Natural killer cell (primary cell): ENCODE measurements around the gene BICD2. TPM values are rescaled to one million over a fixed set of nuclear protein-coding genes. Genes with fewer than 3 reads are reported as not detected.

ENCODE experiments used
- ATAC-seq, 3 donors: fragments of 150-1000 bp in 2 of 3; fragments of 200-7000 bp in 1 of 3; cut with Tn5 transposase; 1 replicate in 1 of 3; 2 replicates in 2 of 3; pipeline ENCODE4 v1.10.0; 2021; ENCODE audit warnings: mild to moderate bottlenecking in 2 of 3, moderate library complexity in 2 of 3
- DNase-seq, 2 donors: peaks; one replicate each; pipeline versions ENCODE4 v3.0.0 to v3.0.0-alpha.2; 2013 to 2021; ENCODE audit warnings: mixed read lengths in 1 of 2
- H3K27ac ChIP-seq: one replicate; pipeline ENCODE4 v1.5.1; 2013; ENCODE audit warnings: mild to moderate bottlenecking, low read length
- H3K27me3 ChIP-seq: one replicate; pipeline ENCODE4 v1.6.1; 2013; ENCODE audit warnings: low read length; ENCODE audit not compliant: control insufficient read depth, insufficient read depth
- H3K36me3 ChIP-seq: one replicate; pipeline ENCODE4 v1.6.1; 2013; ENCODE audit warnings: low read length; ENCODE audit not compliant: control insufficient read depth, insufficient read depth
- H3K4me1 ChIP-seq: one replicate; pipeline ENCODE4 v1.6.1; 2013; ENCODE audit warnings: low read length; ENCODE audit not compliant: control insufficient read depth, insufficient read depth
- H3K4me3 ChIP-seq: one replicate; pipeline ENCODE4 v1.5.1; 2013; ENCODE audit warnings: low read length
- H3K9me3 ChIP-seq: one replicate; pipeline ENCODE4 v1.6.1; 2013; ENCODE audit warnings: low read length; ENCODE audit not compliant: control insufficient read depth, insufficient read depth
- H3K27ac Mint-ChIP-seq, 2 donors: one replicate each; pipeline ENCODE4 v1.8.0; 2022; ENCODE audit warnings: mild to moderate bottlenecking in 2 of 2, mixed read lengths in 2 of 2, moderate library complexity in 1 of 2
- H3K27me3 Mint-ChIP-seq, 2 donors: one replicate each; pipeline ENCODE4 v1.8.0; 2022; ENCODE audit warnings: low read depth in 2 of 2, mixed read lengths in 2 of 2
- H3K36me3 Mint-ChIP-seq: one replicate; pipeline ENCODE4 v1.8.0; 2022; ENCODE audit warnings: mixed read lengths
- H3K4me1 Mint-ChIP-seq, 2 donors: one replicate each; pipeline ENCODE4 v1.8.0; 2022; ENCODE audit warnings: mixed read lengths in 2 of 2
- H3K4me3 Mint-ChIP-seq: one replicate; pipeline ENCODE4 v1.8.0; 2022; ENCODE audit warnings: mild to moderate bottlenecking, moderate library complexity, mixed read lengths
- H3K9me3 Mint-ChIP-seq, 2 donors: one replicate each; pipeline ENCODE4 v1.8.0; 2022; ENCODE audit warnings: mixed read lengths in 2 of 2
- CTCF ChIP-seq: fragments of 200-600 bp; IDR thresholded peaks from one replicate; pipeline ENCODE4 v1.8.0; 2022; ENCODE audit warnings: antibody characterized with exemption
- WGBS: methylation state at CpG from one replicate; pipeline ENCODE4 v1.1.7; 2013; ENCODE audit warnings: missing lambda C conversion rate; ENCODE audit not compliant: insufficient coverage; 5-methylcytosine and 5-hydroxymethylcytosine counted together
- intact Hi-C: fragments of 100-400 bp; cut with micrococcal nuclease; formaldehyde crosslinking; loops from one replicate; pipeline ENCODE4 v1.14.2; 2022
- total RNA-seq, 4 donors: library from RNA; stranded (reverse); fragments of 120-200 nt in 1 of 4; gene quantifications; one replicate each; pipeline versions ENCODE4 v1.2.3 to v1.2.4, GENCODE V29; 2013 to 2022

BICD2 gene
- total RNA-seq, 3 donors from 2014 or later (not counting 1 experiment from before 2014, with no cell fraction given): 27.0 to 39.7 (median 39.7) TPM

DNA sequence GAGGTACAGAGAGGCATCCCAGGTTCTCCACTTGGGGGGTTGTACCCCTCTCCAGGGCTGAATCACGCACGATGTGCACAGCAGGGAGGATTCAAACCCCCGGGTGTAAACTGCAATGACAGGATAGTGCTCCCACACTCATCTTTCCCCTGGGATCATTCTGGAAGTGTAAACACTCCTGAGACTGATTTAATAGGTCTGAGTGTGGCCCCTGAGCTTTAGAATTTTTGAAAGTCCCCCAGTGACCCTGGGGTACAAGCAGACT is 16.5 kb downstream of the BICD2 start:
- H3K36me3 Mint-ChIP-seq: no peaks in the 10 kb centered on the region
- ATAC-seq: no peak
- peaks cover 45% of the 10 kb centered on the region for H3K4me1 ChIP-seq

DNA sequence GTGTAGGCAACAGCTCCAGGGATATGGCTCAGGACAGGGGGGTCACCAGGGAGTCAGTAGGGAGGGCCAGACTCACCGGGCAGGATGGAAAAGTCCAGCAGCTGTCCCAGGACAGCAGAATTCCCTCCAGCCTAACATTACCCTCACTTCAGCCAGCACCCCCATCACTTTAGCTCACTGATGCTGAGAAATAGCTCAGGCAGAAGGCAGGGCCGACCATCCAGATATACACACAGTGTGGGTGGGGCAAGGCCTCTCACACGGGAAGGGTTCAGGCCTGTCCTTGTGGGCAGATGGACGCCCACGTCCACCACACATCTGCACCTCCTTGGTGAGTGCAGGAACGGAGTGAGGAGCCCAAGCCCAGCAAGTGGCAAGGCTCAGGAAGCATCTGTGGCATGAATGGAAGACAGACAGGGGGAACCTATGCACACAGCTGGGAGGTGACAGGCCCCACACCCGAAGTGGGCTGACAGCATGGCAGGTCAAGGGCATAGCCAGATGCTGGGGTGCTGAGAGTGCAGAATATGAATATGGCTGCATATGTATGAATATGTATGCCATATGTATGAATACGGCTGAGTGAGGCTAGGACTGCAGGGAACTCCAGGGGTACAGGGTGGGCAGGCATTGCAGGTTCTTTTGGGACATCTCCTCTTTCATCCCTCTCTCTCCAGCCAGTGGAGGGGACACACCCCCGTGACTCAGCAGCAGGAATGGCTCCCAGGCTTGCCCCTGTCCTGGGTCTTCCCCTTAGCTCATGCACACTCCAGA is 17.0 kb downstream of the BICD2 start:
- 47% methylated on average over 9 of the region's 9 CpGs for WGBS
- H3K27me3 Mint-ChIP-seq: no peaks in the 10 kb centered on the region
- no peaks in the 10 kb centered on the region for H3K36me3 Mint-ChIP-seq
- ATAC-seq (no peak), DNase-seq (no peak)
- no peak for TF ChIP-seq CTCF
- Histone ChIP-seq H3K9me3 (no peaks in the 10 kb centered on the region), H3K4me1 (peaks cover 45% of the 10 kb centered on the region), H3K4me3 (no peak overlapping the region), H3K36me3 (no peaks in the 10 kb centered on the region), H3K27me3 (no peaks in the 10 kb centered on the region), H3K27ac (no peak overlapping the region)
- H3K4me1 Mint-ChIP-seq: peaks cover 59 to 86% of the 10 kb centered on the region in 2 donors
- H3K9me3 Mint-ChIP-seq: no peaks in the 10 kb centered on the region
- H3K4me3 Mint-ChIP-seq: no peak overlapping the region
- peak overlapping the region in 1 of 2 donors; percentile 55 for H3K27ac Mint-ChIP-seq
- intact Hi-C loops: no loop called here

More for the DNA sequence above, 16.5 kb downstream of the BICD2 start:
- no peaks in the 10 kb centered on the region for H3K36me3 ChIP-seq
- peaks cover 60 to 88% of the 10 kb centered on the region in 2 donors for H3K4me1 Mint-ChIP-seq
- WGBS: 100% methylated on average over 3 of the region's 3 CpGs
- no peaks in the 10 kb centered on the region for H3K9me3 Mint-ChIP-seq
- H3K27me3 Mint-ChIP-seq: no peaks in the 10 kb centered on the region
- TF ChIP-seq CTCF: no peak
- no peak overlapping the region for H3K27ac ChIP-seq
- peak overlapping the region in 1 of 2 donors; percentile 83 for H3K27ac Mint-ChIP-seq
- no peaks in the 10 kb centered on the region for H3K27me3 ChIP-seq
- DNase-seq: no peak
- H3K9me3 ChIP-seq: no peaks in the 10 kb centered on the region
- H3K4me3 ChIP-seq: no peak overlapping the region
- intact Hi-C loops: no loop called here
- H3K4me3 Mint-ChIP-seq: no peak overlapping the region

DNA sequence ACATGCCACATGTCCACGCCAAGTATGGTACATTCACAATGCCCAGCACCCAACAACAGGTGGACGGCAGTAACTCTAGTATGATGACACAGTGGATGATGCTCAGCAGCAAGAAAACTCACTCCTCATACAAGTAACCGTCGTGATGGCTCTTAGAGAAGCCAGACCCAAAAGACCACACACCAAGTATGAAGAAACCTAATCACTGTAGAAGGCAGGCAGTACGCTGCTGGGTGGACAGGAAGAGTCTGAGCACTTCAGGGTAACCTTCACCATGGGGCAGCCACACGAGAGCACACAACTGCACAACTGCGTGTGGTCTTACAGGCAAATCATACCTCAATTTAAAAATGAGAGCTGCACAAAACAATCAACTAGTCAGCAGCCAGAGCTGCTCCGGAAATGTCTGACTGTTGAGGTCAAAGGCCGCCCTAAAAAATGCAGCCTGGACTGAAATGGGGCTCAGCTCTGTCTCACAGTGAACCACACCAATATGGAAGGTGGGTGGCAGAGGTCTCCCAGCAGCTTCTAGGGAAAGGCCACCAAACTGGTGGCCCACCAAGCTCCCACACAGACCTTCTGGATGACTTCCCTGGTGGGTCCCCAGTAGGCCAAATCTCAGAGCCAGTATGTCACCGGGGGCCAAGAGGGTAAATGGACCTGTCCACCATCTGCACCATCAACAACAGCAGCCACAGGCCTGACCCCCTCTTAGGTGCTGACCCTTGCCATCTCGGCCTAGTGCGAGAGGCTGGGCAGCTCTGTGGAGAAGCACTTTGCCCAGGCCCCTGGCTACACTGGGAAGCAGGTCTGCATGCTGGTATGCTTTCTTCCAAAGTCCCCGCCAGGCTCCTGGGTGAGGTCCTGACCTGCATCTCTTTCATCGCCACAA is 17.8 kb downstream of the BICD2 start:
- Mint-ChIP-seq H3K36me3 (no peaks in the 10 kb centered on the region), H3K9me3 (no peaks in the 10 kb centered on the region)
- peaks cover 41% of the 10 kb centered on the region for H3K4me1 ChIP-seq

More for the DNA sequence above, 17.8 kb downstream of the BICD2 start:
- no peaks in the 10 kb centered on the region for H3K27me3 ChIP-seq
- no peak overlapping the region for H3K27ac ChIP-seq
- DNase-seq (no peak), ATAC-seq (no peak)
- H3K27me3 Mint-ChIP-seq: no peaks in the 10 kb centered on the region
- H3K4me3 Mint-ChIP-seq: no peak overlapping the region
- no peaks in the 10 kb centered on the region for H3K36me3 ChIP-seq
- no peak overlapping the region for H3K4me3 ChIP-seq
- H3K4me1 Mint-ChIP-seq: peaks cover 54 to 81% of the 10 kb centered on the region in 2 donors
- H3K27ac Mint-ChIP-seq: peak overlapping the region in 1 of 2 donors; percentile 55
- H3K9me3 ChIP-seq: no peaks in the 10 kb centered on the region
- TF ChIP-seq CTCF: no peak
- 97% methylated on average over 14 of the region's 14 CpGs for WGBS
- intact Hi-C loops: no loop called here
